ENCODE measurements around the gene SMCO1.
"Not testable (repeated sequence)": the region's sequence is repeated elsewhere in the genome, so short reads cannot be mapped to it uniquely, and the experiment has no call there.

The SMCO1 gene

GRCh38 chr3:196514913-196515621, at the start of gene SMCO1:
TSS of gene SMCO1 (minus strand) at chr3:196515346. CDS start at chr3:196515209, 137 bp downstream.
- no peak for DNase-seq (ENCODE audit: low read depth)

- DNase-seq (ENCODE audit: low read depth) = no peak
These were observed 48.6 kb upstream of the SMCO1 start for GRCh38 chr3:196563721-196564225.

- no peak for DNase-seq (ENCODE audit: low read depth)
These were observed 44.7 kb upstream of the SMCO1 start for GRCh38 chr3:196559826-196560225.

- no peak for DNase-seq (ENCODE audit: low read depth)
These were observed 43.3 kb upstream of the SMCO1 start for GRCh38 chr3:196558476-196558875.

- no peak for DNase-seq (ENCODE audit: low read depth)
These were observed 42.1 kb upstream of the SMCO1 start for GRCh38 chr3:196557236-196557635.

- no peak for DNase-seq (ENCODE audit: low read depth)
These were observed 40.1 kb upstream of the SMCO1 start for GRCh38 chr3:196555295-196555694.

- DNase-seq (ENCODE audit: low read depth) = no peak
These were observed 39.1 kb upstream of the SMCO1 start for GRCh38 chr3:196554205-196554604.

GRCh38 chr3:196553551-196553950, 38.4 kb upstream of the SMCO1 start:
- no peak for DNase-seq (ENCODE audit: low read depth)

GRCh38 chr3:196552253-196552652, 37.1 kb upstream of the SMCO1 start:
- no peak for DNase-seq (ENCODE audit: low read depth)

- DNase-seq (ENCODE audit: low read depth) = not testable (repeated sequence)
These were observed 35.0 kb upstream of the SMCO1 start for GRCh38 chr3:196550172-196550571.

- DNase-seq (ENCODE audit: low read depth) = not testable (repeated sequence)
These were observed 34.2 kb upstream of the SMCO1 start for GRCh38 chr3:196549312-196549711.

- DNase-seq (ENCODE audit: low read depth) = no peak
These were observed 31.9 kb upstream of the SMCO1 start for GRCh38 chr3:196547067-196547466.

- no peak for DNase-seq (ENCODE audit: low read depth)
These were observed 31.4 kb upstream of the SMCO1 start for GRCh38 chr3:196546537-196546936.

GRCh38 chr3:196544491-196544992, 29.4 kb upstream of the SMCO1 start:
- DNase-seq (ENCODE audit: low read depth) = no peak

GRCh38 chr3:196541684-196542445, 26.7 kb upstream of the SMCO1 start:
- DNase-seq (ENCODE audit: low read depth) = no peak

GRCh38 chr3:196537319-196537984, 22.3 kb upstream of the SMCO1 start:
- DNase-seq (ENCODE audit: low read depth) = peak; percentile 36

GRCh38 chr3:196533260-196533681, 18.1 kb upstream of the SMCO1 start:
- no peak for DNase-seq (ENCODE audit: low read depth)

GRCh38 chr3:196531418-196531817, 16.3 kb upstream of the SMCO1 start:
- no peak for DNase-seq (ENCODE audit: low read depth)

- DNase-seq (ENCODE audit: low read depth) = peak; percentile 92
These were observed 13.6 kb upstream of the SMCO1 start for GRCh38 chr3:196528639-196529233.

GRCh38 chr3:196525141-196525540, 10.0 kb upstream of the SMCO1 start:
- no peak for DNase-seq (ENCODE audit: low read depth)

- no peak for DNase-seq (ENCODE audit: low read depth)
These were observed 9.4 kb upstream of the SMCO1 start for GRCh38 chr3:196524527-196524926.

- no peak for DNase-seq (ENCODE audit: low read depth)
These were observed 8.7 kb upstream of the SMCO1 start for GRCh38 chr3:196523841-196524240.
